ENCODE measurements around the gene ORC1. TPM values are rescaled to one million over a fixed set of nuclear protein-coding genes. Genes with fewer than 3 reads are reported as not detected.

Gene ORC1
- total and polyA plus RNA-seq, 2 experiments from 2014 or later, result 15.1 to 55.0 TPM

GRCh38 chr1:52444463-52444862 lies 40.2 kb upstream of the ORC1 start (continued):
- TF ChIP-seq, protein P1, sequence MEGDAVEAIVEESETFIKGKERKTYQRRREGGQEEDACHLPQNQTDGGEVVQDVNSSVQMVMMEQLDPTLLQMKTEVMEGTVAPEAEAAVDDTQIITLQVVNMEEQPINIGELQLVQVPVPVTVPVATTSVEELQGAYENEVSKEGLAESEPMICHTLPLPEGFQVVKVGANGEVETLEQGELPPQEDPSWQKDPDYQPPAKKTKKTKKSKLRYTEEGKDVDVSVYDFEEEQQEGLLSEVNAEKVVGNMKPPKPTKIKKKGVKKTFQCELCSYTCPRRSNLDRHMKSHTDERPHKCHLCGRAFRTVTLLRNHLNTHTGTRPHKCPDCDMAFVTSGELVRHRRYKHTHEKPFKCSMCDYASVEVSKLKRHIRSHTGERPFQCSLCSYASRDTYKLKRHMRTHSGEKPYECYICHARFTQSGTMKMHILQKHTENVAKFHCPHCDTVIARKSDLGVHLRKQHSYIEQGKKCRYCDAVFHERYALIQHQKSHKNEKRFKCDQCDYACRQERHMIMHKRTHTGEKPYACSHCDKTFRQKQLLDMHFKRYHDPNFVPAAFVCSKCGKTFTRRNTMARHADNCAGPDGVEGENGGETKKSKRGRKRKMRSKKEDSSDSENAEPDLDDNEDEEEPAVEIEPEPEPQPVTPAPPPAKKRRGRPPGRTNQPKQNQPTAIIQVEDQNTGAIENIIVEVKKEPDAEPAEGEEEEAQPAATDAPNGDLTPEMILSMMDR (conservative IDR thresholded peaks at IDR 0.05; ENCODE audit: low read depth in 2 of 2), result no peak
- no peak for TF ChIP-seq JUNB (IDR thresholded peaks at IDR 0.05; ENCODE audit: unreplicated experiment)
- TF ChIP-seq POLR2AphosphoS5 (IDR thresholded peaks at IDR 0.05; ENCODE audit: low read depth), result no peak
- no peak for TF ChIP-seq EZH2phosphoT487 (IDR thresholded peaks at IDR 0.05; ENCODE audit: unreplicated experiment)
- no peak for TF ChIP-seq EZH2 (IDR thresholded peaks at IDR 0.05; ENCODE audit: low read depth, unreplicated experiment)
- TF ChIP-seq STAT1 (IDR thresholded peaks at IDR 0.05; ENCODE audit: unreplicated experiment), result no peak
- TF ChIP-seq, protein P2, sequence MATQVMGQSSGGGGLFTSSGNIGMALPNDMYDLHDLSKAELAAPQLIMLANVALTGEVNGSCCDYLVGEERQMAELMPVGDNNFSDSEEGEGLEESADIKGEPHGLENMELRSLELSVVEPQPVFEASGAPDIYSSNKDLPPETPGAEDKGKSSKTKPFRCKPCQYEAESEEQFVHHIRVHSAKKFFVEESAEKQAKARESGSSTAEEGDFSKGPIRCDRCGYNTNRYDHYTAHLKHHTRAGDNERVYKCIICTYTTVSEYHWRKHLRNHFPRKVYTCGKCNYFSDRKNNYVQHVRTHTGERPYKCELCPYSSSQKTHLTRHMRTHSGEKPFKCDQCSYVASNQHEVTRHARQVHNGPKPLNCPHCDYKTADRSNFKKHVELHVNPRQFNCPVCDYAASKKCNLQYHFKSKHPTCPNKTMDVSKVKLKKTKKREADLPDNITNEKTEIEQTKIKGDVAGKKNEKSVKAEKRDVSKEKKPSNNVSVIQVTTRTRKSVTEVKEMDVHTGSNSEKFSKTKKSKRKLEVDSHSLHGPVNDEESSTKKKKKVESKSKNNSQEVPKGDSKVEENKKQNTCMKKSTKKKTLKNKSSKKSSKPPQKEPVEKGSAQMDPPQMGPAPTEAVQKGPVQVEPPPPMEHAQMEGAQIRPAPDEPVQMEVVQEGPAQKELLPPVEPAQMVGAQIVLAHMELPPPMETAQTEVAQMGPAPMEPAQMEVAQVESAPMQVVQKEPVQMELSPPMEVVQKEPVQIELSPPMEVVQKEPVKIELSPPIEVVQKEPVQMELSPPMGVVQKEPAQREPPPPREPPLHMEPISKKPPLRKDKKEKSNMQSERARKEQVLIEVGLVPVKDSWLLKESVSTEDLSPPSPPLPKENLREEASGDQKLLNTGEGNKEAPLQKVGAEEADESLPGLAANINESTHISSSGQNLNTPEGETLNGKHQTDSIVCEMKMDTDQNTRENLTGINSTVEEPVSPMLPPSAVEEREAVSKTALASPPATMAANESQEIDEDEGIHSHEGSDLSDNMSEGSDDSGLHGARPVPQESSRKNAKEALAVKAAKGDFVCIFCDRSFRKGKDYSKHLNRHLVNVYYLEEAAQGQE (IDR thresholded peaks at IDR 0.05; ENCODE audit: unreplicated experiment), result no peak
- TF ChIP-seq CREB1 (CRISPR knock-in tag; IDR thresholded peaks at IDR 0.05; ENCODE audit: low read depth), result no peak
- TF ChIP-seq, protein P3, sequence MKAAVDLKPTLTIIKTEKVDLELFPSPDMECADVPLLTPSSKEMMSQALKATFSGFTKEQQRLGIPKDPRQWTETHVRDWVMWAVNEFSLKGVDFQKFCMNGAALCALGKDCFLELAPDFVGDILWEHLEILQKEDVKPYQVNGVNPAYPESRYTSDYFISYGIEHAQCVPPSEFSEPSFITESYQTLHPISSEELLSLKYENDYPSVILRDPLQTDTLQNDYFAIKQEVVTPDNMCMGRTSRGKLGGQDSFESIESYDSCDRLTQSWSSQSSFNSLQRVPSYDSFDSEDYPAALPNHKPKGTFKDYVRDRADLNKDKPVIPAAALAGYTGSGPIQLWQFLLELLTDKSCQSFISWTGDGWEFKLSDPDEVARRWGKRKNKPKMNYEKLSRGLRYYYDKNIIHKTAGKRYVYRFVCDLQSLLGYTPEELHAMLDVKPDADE (IDR thresholded peaks at IDR 0.05), result no peak
- TF ChIP-seq ZNF114 (CRISPR knock-in tag; IDR thresholded peaks at IDR 0.05), result no peak

DNA sequence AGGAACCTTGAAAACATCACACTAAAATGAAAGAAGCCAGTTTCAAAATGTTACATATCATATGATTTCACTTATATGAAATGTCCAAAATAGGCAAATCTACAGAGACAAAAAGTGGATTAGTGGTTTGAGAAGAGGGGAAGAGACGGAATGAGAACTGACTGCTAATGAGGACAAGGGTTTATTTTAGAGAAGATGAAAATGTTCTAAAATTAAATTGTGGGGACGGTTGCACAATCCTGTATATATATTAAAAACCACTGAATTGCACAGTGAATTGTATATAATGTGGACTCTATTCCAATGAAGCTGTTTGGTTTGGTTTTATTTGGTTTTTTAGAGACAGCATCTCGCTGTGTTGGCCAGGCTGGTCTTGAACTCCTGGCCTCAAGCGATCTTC lies 35.8 kb upstream of the ORC1 start:
- Histone ChIP-seq H4K20me1 (replicated peaks; ENCODE audit: insufficient read depth) (no peaks in the 10 kb centered on the region), H3K4me1 (ENCODE audit: insufficient read depth) (peaks cover 9% of the 10 kb centered on the region), H3F3A (replicated peaks; ENCODE audit: low read depth) (no peaks in the 10 kb centered on the region), H3K36me3 (ENCODE audit: insufficient read depth) (peaks cover 11% of the 10 kb centered on the region; the same call in 1 of the 2 replicates), H3K4me2 (no peak overlapping the region), H3K79me2 (replicated peaks; ENCODE audit: insufficient read depth) (no peaks in the 10 kb centered on the region), H3K27me3 (ENCODE audit: insufficient read depth) (no peaks in the 10 kb centered on the region), H3K27ac (ENCODE audit: low read depth) (no peak overlapping the region), H2AFZ (no peak overlapping the region), H3K9me2 (ENCODE audit: insufficient read depth) (no peaks in the 10 kb centered on the region), H3K4me3 (no peak overlapping the region)
- Mint-ChIP-seq H3K27ac (no peak overlapping the region), H3K4me1 (peaks cover 12% of the 10 kb centered on the region; the same call in 2 of the 3 replicates), H3K27me3 (ENCODE audit: insufficient read depth, low read depth, poor library complexity) (peaks cover 4% of the 10 kb centered on the region), H3K9me3 (no peaks in the 10 kb centered on the region), H3K36me3 (ENCODE audit: low read depth) (peaks cover 29% of the 10 kb centered on the region), H3K4me3 (no peak overlapping the region)
- TF ChIP-seq NANOG (IDR thresholded peaks at IDR 0.05; ENCODE audit: borderline replicate concordance), result no peak
- TF ChIP-seq EZH2 (IDR thresholded peaks at IDR 0.05; ENCODE audit: low read depth, unreplicated experiment), result no peak
- TF ChIP-seq CREB1 (CRISPR knock-in tag; IDR thresholded peaks at IDR 0.05; ENCODE audit: low read depth), result no peak
- no peak for TF ChIP-seq ZNF331 (CRISPR knock-in tag; IDR thresholded peaks at IDR 0.05; ENCODE audit: low read depth)
- TF ChIP-seq, protein P4, sequence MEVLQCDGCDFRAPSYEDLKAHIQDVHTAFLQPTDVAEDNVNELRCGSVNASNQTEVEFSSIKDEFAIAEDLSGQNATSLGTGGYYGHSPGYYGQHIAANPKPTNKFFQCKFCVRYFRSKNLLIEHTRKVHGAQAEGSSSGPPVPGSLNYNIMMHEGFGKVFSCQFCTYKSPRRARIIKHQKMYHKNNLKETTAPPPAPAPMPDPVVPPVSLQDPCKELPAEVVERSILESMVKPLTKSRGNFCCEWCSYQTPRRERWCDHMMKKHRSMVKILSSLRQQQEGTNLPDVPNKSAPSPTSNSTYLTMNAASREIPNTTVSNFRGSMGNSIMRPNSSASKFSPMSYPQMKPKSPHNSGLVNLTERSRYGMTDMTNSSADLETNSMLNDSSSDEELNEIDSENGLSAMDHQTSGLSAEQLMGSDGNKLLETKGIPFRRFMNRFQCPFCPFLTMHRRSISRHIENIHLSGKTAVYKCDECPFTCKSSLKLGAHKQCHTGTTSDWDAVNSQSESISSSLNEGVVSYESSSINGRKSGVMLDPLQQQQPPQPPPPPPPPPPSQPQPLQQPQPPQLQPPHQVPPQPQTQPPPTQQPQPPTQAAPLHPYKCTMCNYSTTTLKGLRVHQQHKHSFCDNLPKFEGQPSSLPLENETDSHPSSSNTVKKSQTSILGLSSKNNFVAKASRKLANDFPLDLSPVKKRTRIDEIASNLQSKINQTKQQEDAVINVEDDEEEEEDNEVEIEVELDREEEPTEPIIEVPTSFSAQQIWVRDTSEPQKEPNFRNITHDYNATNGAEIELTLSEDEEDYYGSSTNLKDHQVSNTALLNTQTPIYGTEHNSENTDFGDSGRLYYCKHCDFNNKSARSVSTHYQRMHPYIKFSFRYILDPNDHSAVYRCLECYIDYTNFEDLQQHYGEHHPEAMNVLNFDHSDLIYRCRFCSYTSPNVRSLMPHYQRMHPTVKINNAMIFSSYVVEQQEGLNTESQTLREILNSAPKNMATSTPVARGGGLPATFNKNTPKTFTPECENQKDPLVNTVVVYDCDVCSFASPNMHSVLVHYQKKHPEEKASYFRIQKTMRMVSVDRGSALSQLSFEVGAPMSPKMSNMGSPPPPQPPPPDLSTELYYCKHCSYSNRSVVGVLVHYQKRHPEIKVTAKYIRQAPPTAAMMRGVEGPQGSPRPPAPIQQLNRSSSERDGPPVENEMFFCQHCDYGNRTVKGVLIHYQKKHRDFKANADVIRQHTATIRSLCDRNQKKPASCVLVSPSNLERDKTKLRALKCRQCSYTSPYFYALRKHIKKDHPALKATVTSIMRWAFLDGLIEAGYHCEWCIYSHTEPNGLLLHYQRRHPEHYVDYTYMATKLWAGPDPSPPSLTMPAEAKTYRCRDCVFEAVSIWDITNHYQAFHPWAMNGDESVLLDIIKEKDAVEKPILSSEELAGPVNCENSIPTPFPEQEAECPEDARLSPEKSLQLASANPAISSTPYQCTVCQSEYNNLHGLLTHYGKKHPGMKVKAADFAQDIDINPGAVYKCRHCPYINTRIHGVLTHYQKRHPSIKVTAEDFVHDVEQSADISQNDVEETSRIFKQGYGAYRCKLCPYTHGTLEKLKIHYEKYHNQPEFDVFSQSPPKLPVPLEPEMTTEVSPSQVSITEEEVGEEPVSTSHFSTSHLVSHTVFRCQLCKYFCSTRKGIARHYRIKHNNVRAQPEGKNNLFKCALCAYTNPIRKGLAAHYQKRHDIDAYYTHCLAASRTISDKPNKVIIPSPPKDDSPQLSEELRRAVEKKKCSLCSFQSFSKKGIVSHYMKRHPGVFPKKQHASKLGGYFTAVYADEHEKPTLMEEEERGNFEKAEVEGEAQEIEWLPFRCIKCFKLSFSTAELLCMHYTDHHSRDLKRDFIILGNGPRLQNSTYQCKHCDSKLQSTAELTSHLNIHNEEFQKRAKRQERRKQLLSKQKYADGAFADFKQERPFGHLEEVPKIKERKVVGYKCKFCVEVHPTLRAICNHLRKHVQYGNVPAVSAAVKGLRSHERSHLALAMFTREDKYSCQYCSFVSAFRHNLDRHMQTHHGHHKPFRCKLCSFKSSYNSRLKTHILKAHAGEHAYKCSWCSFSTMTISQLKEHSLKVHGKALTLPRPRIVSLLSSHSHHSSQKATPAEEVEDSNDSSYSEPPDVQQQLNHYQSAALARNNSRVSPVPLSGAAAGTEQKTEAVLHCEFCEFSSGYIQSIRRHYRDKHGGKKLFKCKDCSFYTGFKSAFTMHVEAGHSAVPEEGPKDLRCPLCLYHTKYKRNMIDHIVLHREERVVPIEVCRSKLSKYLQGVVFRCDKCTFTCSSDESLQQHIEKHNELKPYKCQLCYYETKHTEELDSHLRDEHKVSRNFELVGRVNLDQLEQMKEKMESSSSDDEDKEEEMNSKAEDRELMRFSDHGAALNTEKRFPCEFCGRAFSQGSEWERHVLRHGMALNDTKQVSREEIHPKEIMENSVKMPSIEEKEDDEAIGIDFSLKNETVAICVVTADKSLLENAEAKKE (CRISPR knock-in tag; IDR thresholded peaks at IDR 0.05), result no peak
- ATAC-seq (no peak), DNase-seq (ENCODE audit: low spot score) (no peak)

Measured in GM23338 (cell line).